Measurements from ENCODE around the gene SDR42E2.
"Not testable (repeated sequence)": the region's sequence is repeated elsewhere in the genome, so short reads cannot be mapped to it uniquely, and the experiment has no call there.

GRCh38 chr16:22196559-22197168 is 34.4 kb downstream of the SDR42E2 start:
- not testable (repeated sequence) for TF ChIP-seq GABPA (IDR thresholded peaks at IDR 0.05; ENCODE audit: borderline replicate concordance, insufficient read depth, low read length); POLR2AphosphoS5 (IDR thresholded peaks at IDR 0.05; ENCODE audit: low read depth, low read length); EZH2 (IDR thresholded peaks at IDR 0.05; ENCODE audit: low read depth, low read length, severe bottlenecking); JUND (IDR thresholded peaks at IDR 0.05; ENCODE audit: low read length); TAF1 (IDR thresholded peaks at IDR 0.05; ENCODE audit: low read depth, low read length); ZNF274 (IDR thresholded peaks at IDR 0.05; ENCODE audit: borderline replicate concordance, extremely low read depth, low read length)
- TF ChIP-seq, protein P1, sequence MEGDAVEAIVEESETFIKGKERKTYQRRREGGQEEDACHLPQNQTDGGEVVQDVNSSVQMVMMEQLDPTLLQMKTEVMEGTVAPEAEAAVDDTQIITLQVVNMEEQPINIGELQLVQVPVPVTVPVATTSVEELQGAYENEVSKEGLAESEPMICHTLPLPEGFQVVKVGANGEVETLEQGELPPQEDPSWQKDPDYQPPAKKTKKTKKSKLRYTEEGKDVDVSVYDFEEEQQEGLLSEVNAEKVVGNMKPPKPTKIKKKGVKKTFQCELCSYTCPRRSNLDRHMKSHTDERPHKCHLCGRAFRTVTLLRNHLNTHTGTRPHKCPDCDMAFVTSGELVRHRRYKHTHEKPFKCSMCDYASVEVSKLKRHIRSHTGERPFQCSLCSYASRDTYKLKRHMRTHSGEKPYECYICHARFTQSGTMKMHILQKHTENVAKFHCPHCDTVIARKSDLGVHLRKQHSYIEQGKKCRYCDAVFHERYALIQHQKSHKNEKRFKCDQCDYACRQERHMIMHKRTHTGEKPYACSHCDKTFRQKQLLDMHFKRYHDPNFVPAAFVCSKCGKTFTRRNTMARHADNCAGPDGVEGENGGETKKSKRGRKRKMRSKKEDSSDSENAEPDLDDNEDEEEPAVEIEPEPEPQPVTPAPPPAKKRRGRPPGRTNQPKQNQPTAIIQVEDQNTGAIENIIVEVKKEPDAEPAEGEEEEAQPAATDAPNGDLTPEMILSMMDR (IDR thresholded peaks at IDR 0.05; ENCODE audit: control extremely low read depth in 1 of 3, insufficient read depth in 1 of 3, low read depth in 1 of 3, low read length in 3 of 3), result not testable (repeated sequence)
